Activated CD4-positive, alpha-beta T cell treated with anti-CD3 and anti-CD28 coated beads, Interleukin-2, amount 10 ng/mL, durations not matched to agents 7 days and 5 days (primary cell): ENCODE data around the gene HCAR1. TPM values are rescaled to one million over a fixed set of nuclear protein-coding genes. Genes with fewer than 3 reads are reported as not detected.
"Not testable (repeated sequence)": the region's sequence is repeated elsewhere in the genome, so short reads cannot be mapped to it uniquely, and the experiment has no call there.

Source experiments
- CTCF ChIA-PET: fragments of 350-600 bp; sonication (Branson Sonifier 250); formaldehyde crosslinking; loops from one replicate; lab custom pipeline; 2021; ENCODE audit warnings: antibody characterized with exemption; lab: Charles Lee
- POLR2A ChIA-PET: fragments of 350-600 bp; sonication (Branson Sonifier 250); formaldehyde crosslinking; loops from one replicate; lab custom pipeline; 2021; ENCODE audit warnings: antibody characterized with exemption; lab: Charles Lee
- DNase-seq: peaks from one replicate; pipeline ENCODE4 v3.0.0-alpha.2; 2020
- H3K27ac Mint-ChIP-seq: one replicate; pipeline ENCODE4 v1.8.0; 2021; ENCODE audit warnings: mild to moderate bottlenecking, moderate library complexity, mixed read lengths
- H3K27me3 Mint-ChIP-seq: one replicate; pipeline ENCODE4 v1.8.0; 2021; ENCODE audit warnings: mixed read lengths
- H3K36me3 Mint-ChIP-seq: one replicate; pipeline ENCODE4 v1.8.0; 2021; ENCODE audit warnings: low read depth, mixed read lengths
- H3K4me1 Mint-ChIP-seq: one replicate; pipeline ENCODE4 v1.8.0; 2021; ENCODE audit warnings: mixed read lengths
- H3K4me3 Mint-ChIP-seq: one replicate; pipeline ENCODE4 v1.8.0; 2021; ENCODE audit warnings: mild to moderate bottlenecking, moderate library complexity, mixed read lengths
- H3K9me3 Mint-ChIP-seq: one replicate; pipeline ENCODE4 v1.8.0; 2021; ENCODE audit warnings: mixed read lengths
- total RNA-seq, 2 experiments: library from RNA; stranded (reverse); gene quantifications; one replicate each; pipeline ENCODE4 v1.2.3, GENCODE V29; 2021

Gene HCAR1
- total RNA-seq, 2 experiments from 2014 or later, result 0.17 to 0.37 TPM

GRCh38 chr12:122711266-122711665 lies 19.4 kb downstream of the HCAR1 start:
- H3K4me3 Mint-ChIP-seq, POLR2A ChIA-PET, H3K4me1 Mint-ChIP-seq, DNase-seq, H3K27ac Mint-ChIP-seq, H3K9me3 Mint-ChIP-seq, H3K27me3 Mint-ChIP-seq, CTCF ChIA-PET, H3K36me3 Mint-ChIP-seq: not testable (repeated sequence)

- CTCF ChIA-PET, H3K4me3 Mint-ChIP-seq, H3K27me3 Mint-ChIP-seq, H3K9me3 Mint-ChIP-seq, H3K4me1 Mint-ChIP-seq, POLR2A ChIA-PET, H3K36me3 Mint-ChIP-seq, H3K27ac Mint-ChIP-seq, DNase-seq: not testable (repeated sequence)
Observed at GRCh38 chr12:122710341-122710740, 20.3 kb downstream of the HCAR1 start.

GRCh38 chr12:122709287-122709686 lies 21.4 kb downstream of the HCAR1 start:
- H3K36me3 Mint-ChIP-seq, POLR2A ChIA-PET, DNase-seq: not testable (repeated sequence)

GRCh38 chr12:122703841-122704240 lies 26.8 kb downstream of the HCAR1 start:
- POLR2A ChIA-PET, H3K27ac Mint-ChIP-seq, DNase-seq, H3K4me1 Mint-ChIP-seq, H3K36me3 Mint-ChIP-seq, H3K4me3 Mint-ChIP-seq, H3K9me3 Mint-ChIP-seq, H3K27me3 Mint-ChIP-seq: not testable (repeated sequence)
- CTCF ChIA-PET, result interaction anchor here (0.5 kb wide), 1 partner anchor 715 kb away, joined by 7 read pairs; no protein-coding TSS in a partner anchor

More at GRCh38 chr12:122709287-122709686, 21.4 kb downstream of the HCAR1 start:
- CTCF ChIA-PET, H3K9me3 Mint-ChIP-seq, H3K4me1 Mint-ChIP-seq, H3K4me3 Mint-ChIP-seq, H3K27ac Mint-ChIP-seq, H3K27me3 Mint-ChIP-seq: not testable (repeated sequence)

- POLR2A ChIA-PET, H3K36me3 Mint-ChIP-seq, H3K9me3 Mint-ChIP-seq, CTCF ChIA-PET, H3K4me1 Mint-ChIP-seq, DNase-seq, H3K4me3 Mint-ChIP-seq, H3K27me3 Mint-ChIP-seq, H3K27ac Mint-ChIP-seq: not testable (repeated sequence)
Observed at GRCh38 chr12:122702890-122703611, 27.6 kb downstream of the HCAR1 start, which contains the start of gene HCAR2. Gene HCAR2, minus strand, starts transcription at chr12:122703357. Its CDS starts 74 bp downstream, at chr12:122703283.

- POLR2A ChIA-PET, H3K36me3 Mint-ChIP-seq, H3K9me3 Mint-ChIP-seq, CTCF ChIA-PET, H3K4me1 Mint-ChIP-seq, H3K4me3 Mint-ChIP-seq, DNase-seq, H3K27me3 Mint-ChIP-seq, H3K27ac Mint-ChIP-seq: not testable (repeated sequence)
Observed at GRCh38 chr12:122701481-122701880, 29.2 kb downstream of the HCAR1 start.

GRCh38 chr12:122700038-122700710 lies 30.5 kb downstream of the HCAR1 start:
- CTCF ChIA-PET, H3K27me3 Mint-ChIP-seq, POLR2A ChIA-PET, DNase-seq, H3K9me3 Mint-ChIP-seq, H3K36me3 Mint-ChIP-seq, H3K4me3 Mint-ChIP-seq, H3K27ac Mint-ChIP-seq, H3K4me1 Mint-ChIP-seq: not testable (repeated sequence)

GRCh38 chr12:122696922-122697321 lies 33.7 kb downstream of the HCAR1 start:
- H3K9me3 Mint-ChIP-seq, CTCF ChIA-PET, POLR2A ChIA-PET, H3K36me3 Mint-ChIP-seq, H3K4me3 Mint-ChIP-seq, DNase-seq, H3K27ac Mint-ChIP-seq, H3K27me3 Mint-ChIP-seq, H3K4me1 Mint-ChIP-seq: not testable (repeated sequence)

GRCh38 chr12:122691566-122691965 lies 39.1 kb downstream of the HCAR1 start:
- Mint-ChIP-seq H3K27ac (no peak overlapping the region), H3K27me3 (no peaks in the 10 kb centered on the region), H3K4me1 (peaks cover 3% of the 10 kb centered on the region), H3K4me3 (no peak overlapping the region), H3K9me3 (no peaks in the 10 kb centered on the region), H3K36me3 (no peaks in the 10 kb centered on the region)
- DNase-seq, result no peak
- CTCF ChIA-PET, result interaction anchor here (0.6 to 0.9 kb wide), 4 partner anchors 48 to 1991 kb away, joined by 3 to 4 read pairs (median 3); no protein-coding TSS in a partner anchor
- POLR2A ChIA-PET, result no interaction called here

GRCh38 chr12:122688291-122688690 lies 42.4 kb downstream of the HCAR1 start:
- ChIA-PET CTCF (no interaction called here), POLR2A (no interaction called here)
- Mint-ChIP-seq H3K4me3 (no peak overlapping the region), H3K4me1 (peaks cover 3% of the 10 kb centered on the region), H3K36me3 (no peaks in the 10 kb centered on the region), H3K27ac (no peak overlapping the region), H3K27me3 (no peaks in the 10 kb centered on the region), H3K9me3 (no peaks in the 10 kb centered on the region)
- no peak for DNase-seq

- Mint-ChIP-seq H3K27ac (no peak overlapping the region), H3K27me3 (no peaks in the 10 kb centered on the region), H3K9me3 (no peaks in the 10 kb centered on the region), H3K4me3 (no peak overlapping the region), H3K36me3 (no peaks in the 10 kb centered on the region), H3K4me1 (peaks cover 3% of the 10 kb centered on the region)
- ChIA-PET POLR2A (no interaction called here), CTCF (no interaction called here)
- no peak for DNase-seq
Observed at GRCh38 chr12:122687086-122687485, 43.6 kb downstream of the HCAR1 start.

- Mint-ChIP-seq H3K4me3 (no peak overlapping the region), H3K9me3 (no peaks in the 10 kb centered on the region), H3K36me3 (no peaks in the 10 kb centered on the region), H3K27ac (no peak overlapping the region), H3K27me3 (no peaks in the 10 kb centered on the region), H3K4me1 (peaks cover 1% of the 10 kb centered on the region)
- DNase-seq, result no peak
- CTCF ChIA-PET, result no interaction called here
- POLR2A ChIA-PET, result no interaction called here
Observed at GRCh38 chr12:122686538-122686937, 44.1 kb downstream of the HCAR1 start.

GRCh38 chr12:122684297-122684813 lies 46.3 kb downstream of the HCAR1 start:
- ChIA-PET POLR2A (no interaction called here), CTCF (no interaction called here)
- Mint-ChIP-seq H3K4me3 (no peak overlapping the region), H3K4me1 (no peaks in the 10 kb centered on the region), H3K27me3 (no peaks in the 10 kb centered on the region), H3K27ac (no peak overlapping the region), H3K9me3 (no peaks in the 10 kb centered on the region), H3K36me3 (no peaks in the 10 kb centered on the region)
- no peak for DNase-seq
